H9 (cell line): Measurements from ENCODE around the gene SNURF. TPM values are rescaled to one million over a fixed set of nuclear protein-coding genes. Genes with fewer than 3 reads are reported as not detected.
A peak's percentile ranks its signal among the peaks of the same experiment; 100 is the strongest.

ENCODE experiments used
- DNase-seq: peaks from one replicate; pipeline ENCODE4 v3.0.0-alpha.2; 2017
- H2AFZ ChIP-seq: one replicate; pipeline ENCODE4 v1.6.1; 2013; ENCODE audit warnings: mild to moderate bottlenecking, low read length, control low read depth, moderate library complexity
- H2AK5ac ChIP-seq: 2 replicates; pipeline ENCODE4 v1.6.1; 2013; ENCODE audit warnings: low read length, control low read depth, mixed read lengths; ENCODE audit not compliant: insufficient read length
- H2BK120ac ChIP-seq: one replicate; pipeline ENCODE4 v1.6.1; 2013; ENCODE audit warnings: low read depth, mild to moderate bottlenecking, low read length, control low read depth, inconsistent platforms; ENCODE audit not compliant: poor library complexity, severe bottlenecking
- H2BK12ac ChIP-seq: 2 replicates; pipeline ENCODE4 v1.6.1; 2013; ENCODE audit warnings: low read length, control low read depth, mixed read lengths, low read depth; ENCODE audit not compliant: insufficient read length
- H2BK15ac ChIP-seq: 2 replicates; pipeline ENCODE4 v1.6.1; 2013; ENCODE audit warnings: low read depth, low read length, control low read depth
- H2BK20ac ChIP-seq: one replicate; pipeline ENCODE4 v1.6.1; 2013; ENCODE audit warnings: low read depth, mild to moderate bottlenecking, low read length, control low read depth, inconsistent platforms; ENCODE audit not compliant: poor library complexity, severe bottlenecking
- H2BK5ac ChIP-seq: 2 replicates; pipeline ENCODE4 v1.6.1; 2013; ENCODE audit warnings: low read length, control low read depth, mixed read lengths; ENCODE audit not compliant: insufficient read length
- H3K14ac ChIP-seq: 2 replicates; pipeline ENCODE4 v1.6.1; 2013; ENCODE audit warnings: low read length, control low read depth; ENCODE audit not compliant: insufficient read depth
- H3K18ac ChIP-seq: 2 replicates; pipeline ENCODE4 v1.6.1; 2013; ENCODE audit warnings: low read depth, mild to moderate bottlenecking, mixed read lengths, low read length, control low read depth; ENCODE audit not compliant: insufficient read length
- H3K23ac ChIP-seq: 2 replicates; pipeline ENCODE4 v1.6.1; 2013; ENCODE audit warnings: low read length, control low read depth, mixed read lengths, low read depth; ENCODE audit not compliant: insufficient read length
- H3K23me2 ChIP-seq: 2 replicates; pipeline ENCODE4 v1.6.1; 2013; ENCODE audit warnings: low read depth, mild to moderate bottlenecking, mixed read lengths, low read length, control low read depth; ENCODE audit not compliant: insufficient read length, poor library complexity, severe bottlenecking
- H3K27ac ChIP-seq: 2 replicates; pipeline ENCODE4 v1.5.1; 2013; ENCODE audit warnings: low read length, control low read depth, mixed read lengths, low read depth; ENCODE audit not compliant: insufficient read length
- H3K27me3 ChIP-seq: 2 replicates; pipeline ENCODE4 v1.6.1; 2013; ENCODE audit warnings: low read length, control low read depth, inconsistent platforms; ENCODE audit not compliant: insufficient read depth
- H3K4ac ChIP-seq: 2 replicates; pipeline ENCODE4 v1.6.1; 2013; ENCODE audit warnings: low read depth, mild to moderate bottlenecking, control low read depth, inconsistent platforms, low read length, moderate library complexity
- H3K4me1 ChIP-seq: 2 replicates; pipeline ENCODE4 v1.6.1; 2013; ENCODE audit warnings: low read length, control low read depth, inconsistent platforms; ENCODE audit not compliant: insufficient read depth
- H3K4me2 ChIP-seq: 2 replicates; pipeline ENCODE4 v1.6.1; 2013; ENCODE audit warnings: low read length, control low read depth, mixed read lengths; ENCODE audit not compliant: insufficient read length, insufficient read depth
- H3K56ac ChIP-seq: 2 replicates; pipeline ENCODE4 v1.6.1; 2013; ENCODE audit warnings: low read depth, mild to moderate bottlenecking, mixed read lengths, low read length, control low read depth; ENCODE audit not compliant: insufficient read length
- H3K79me1 ChIP-seq: 2 replicates; pipeline ENCODE4 v1.6.1; 2013; ENCODE audit warnings: low read depth, mild to moderate bottlenecking, moderate library complexity, low read length, control low read depth, inconsistent platforms; ENCODE audit not compliant: insufficient read depth, poor library complexity, severe bottlenecking
- H3K79me2 ChIP-seq: 2 replicates; pipeline ENCODE4 v1.6.1; 2013; ENCODE audit warnings: low read length, control low read depth, inconsistent platforms; ENCODE audit not compliant: insufficient read depth
- H3K9ac ChIP-seq: 2 replicates; pipeline ENCODE4 v1.6.1; 2013; ENCODE audit warnings: low read length, control low read depth, mixed read lengths; ENCODE audit not compliant: insufficient read length; ENCODE audit errors: extremely low read depth
- H3K9me3 ChIP-seq: one replicate; pipeline ENCODE4 v1.6.1; 2013; ENCODE audit warnings: low read depth, low read length, inconsistent platforms; ENCODE audit not compliant: control insufficient read depth
- H3T11ph ChIP-seq: one replicate; pipeline ENCODE4 v1.6.1; 2013; ENCODE audit warnings: mild to moderate bottlenecking, low read length, control low read depth, inconsistent platforms
- H4K20me1 ChIP-seq: one replicate; pipeline ENCODE4 v1.6.1; 2013; ENCODE audit not compliant: control insufficient read depth, insufficient read length, insufficient read depth
- H4K5ac ChIP-seq: 2 replicates; pipeline ENCODE4 v1.6.1; 2013; ENCODE audit warnings: low read depth, mild to moderate bottlenecking, mixed read lengths, low read length, control low read depth; ENCODE audit not compliant: insufficient read length
- H4K8ac ChIP-seq: replicated peaks from 2 replicates; pipeline ENCODE4 v1.6.1; 2013; ENCODE audit warnings: low read length, control low read depth, mixed read lengths, low read depth; ENCODE audit not compliant: insufficient read length
- H4K91ac ChIP-seq: 2 replicates; pipeline ENCODE4 v1.6.1; 2013; ENCODE audit warnings: low read depth, mild to moderate bottlenecking, moderate library complexity, mixed read lengths, low read length, control low read depth; ENCODE audit not compliant: insufficient read length
- H3K27ac Mint-ChIP-seq, 3 experiments: 2 replicates in 2 of 3; 3 replicates in 1 of 3; pipeline ENCODE4 v1.8.0; 2020 to 2021; ENCODE audit warnings: mixed read lengths in 3 of 3, mild to moderate bottlenecking in 1 of 3, moderate library complexity in 1 of 3
- H3K27me3 Mint-ChIP-seq: 2 replicates; pipeline ENCODE4 v1.8.0; 2021; ENCODE audit warnings: low read depth, mild to moderate bottlenecking, moderate library complexity, mixed read lengths
- H3K36me3 Mint-ChIP-seq, 3 experiments: 2 replicates in 2 of 3; 3 replicates in 1 of 3; pipeline ENCODE4 v1.8.0; 2020 to 2021; ENCODE audit warnings: low read depth in 3 of 3, mixed read lengths in 3 of 3; ENCODE audit not compliant: insufficient read depth in 1 of 3
- H3K4me1 Mint-ChIP-seq, 2 experiments: 2 replicates each; pipeline ENCODE4 v1.8.0; 2020; ENCODE audit warnings: mixed read lengths in 2 of 2
- H3K4me3 Mint-ChIP-seq, 2 experiments: 2 replicates in 1 of 2; 3 replicates in 1 of 2; pipeline ENCODE4 v1.8.0; 2020 to 2021; ENCODE audit warnings: mild to moderate bottlenecking in 2 of 2, mixed read lengths in 2 of 2, moderate library complexity in 1 of 2
- H3K9me3 Mint-ChIP-seq, 2 experiments: 2 replicates in 1 of 2; 3 replicates in 1 of 2; pipeline ENCODE4 v1.8.0; 2020; ENCODE audit warnings: mild to moderate bottlenecking in 2 of 2, mixed read lengths in 2 of 2, moderate library complexity in 1 of 2
- CTCF ChIP-seq: fragments of 200-600 bp; sonication (generic); conservative IDR thresholded peaks from 3 replicates; pipeline ENCODE4 v1.8.0; 2021; ENCODE audit warnings: antibody characterized with exemption, mild to moderate bottlenecking
- WGBS: extraction: QIAGEN DNeasy Blood & Tissue Kit; methylation state at CpG from one replicate; pipeline ENCODE4 v1.1.7; 2013; ENCODE audit warnings: missing lambda C conversion rate, low lambda C conversion rate, mixed read lengths; ENCODE audit not compliant: insufficient read length; ENCODE audit errors: extremely low coverage; 5-methylcytosine and 5-hydroxymethylcytosine counted together
- total RNA-seq: library from RNA; stranded (reverse); gene quantifications from 2 replicates; pipeline ENCODE4 v1.2.1, GENCODE V29; 2021

Gene SNURF
- total RNA-seq, 1 experiment from 2014 or later = 134 TPM

GRCh38 chr15:24924153-24924552, 30.6 kb upstream of the SNURF start:
- WGBS = no CpG with 5 or more reads among the region's 3 CpGs

More at GRCh38 chr15:24924153-24924552, 30.6 kb upstream of the SNURF start:
- no peaks in the 10 kb centered on the region for H3K27me3 Mint-ChIP-seq
- Histone ChIP-seq H2AFZ (no peak overlapping the region), H3K4me1 (peaks cover 2% of the 10 kb centered on the region; the same call in 1 of the 2 replicates), H3K9me3 (peaks cover 32% of the 10 kb centered on the region), H4K91ac (no peak overlapping the region), H2BK120ac (no peak overlapping the region), H3T11ph (no peak overlapping the region), H3K18ac (no peak overlapping the region), H3K79me1 (no peaks in the 10 kb centered on the region), H3K79me2 (no peaks in the 10 kb centered on the region), H3K27ac (no peak overlapping the region), H3K23ac (no peak overlapping the region), H4K5ac (no peak overlapping the region), H3K27me3 (no peaks in the 10 kb centered on the region), H3K4me2 (no peak overlapping the region), H3K23me2 (peaks cover 2% of the 10 kb centered on the region), H2BK5ac (no peak overlapping the region), H3K56ac (no peak overlapping the region), H3K14ac (no peak overlapping the region), H2BK12ac (no peak overlapping the region), H2BK15ac (no peak overlapping the region), H3K4ac (no peak overlapping the region), H4K8ac (no peak overlapping the region), H4K20me1 (no peaks in the 10 kb centered on the region), H2BK20ac (no peak overlapping the region), H2AK5ac (no peak overlapping the region), H3K9ac (no peak overlapping the region)
- H3K4me1 Mint-ChIP-seq = peaks cover 31% of the 10 kb centered on the region in 2 experiments
- H3K4me3 Mint-ChIP-seq = no peak overlapping the region
- no peak for TF ChIP-seq CTCF
- peaks cover 62 to 90% of the 10 kb centered on the region in 2 experiments for H3K9me3 Mint-ChIP-seq
- H3K36me3 Mint-ChIP-seq = peaks cover under 1 to 18% (median 13%) of the 10 kb centered on the region in 3 experiments; a peak in 4 of 7 replicates
- peak overlapping the region in 2 of 3 experiments; percentile 18 to 35; a peak in 2 of 7 replicates for H3K27ac Mint-ChIP-seq
- DNase-seq = no peak
